WI38 (cell line): ENCODE data around the gene SEC23A.

Experiments
- H3K4me3 ChIP-seq: 2 replicates; pipeline ENCODE4 v1.5.1; 2011; ENCODE audit warnings: low read depth, mild to moderate bottlenecking, control low read depth, low read length
- CTCF ChIP-seq: IDR thresholded peaks from 2 replicates; pipeline ENCODE4 v1.5.1; 2012; ENCODE audit warnings: low read depth, mild to moderate bottlenecking, control low read depth, low read length

The SEC23A gene

GRCh38 chr14:38991299-38991698, 111.7 kb downstream of the SEC23A start:
- TF ChIP-seq CTCF, result no peak
- no peak overlapping the region for H3K4me3 ChIP-seq

DNA sequence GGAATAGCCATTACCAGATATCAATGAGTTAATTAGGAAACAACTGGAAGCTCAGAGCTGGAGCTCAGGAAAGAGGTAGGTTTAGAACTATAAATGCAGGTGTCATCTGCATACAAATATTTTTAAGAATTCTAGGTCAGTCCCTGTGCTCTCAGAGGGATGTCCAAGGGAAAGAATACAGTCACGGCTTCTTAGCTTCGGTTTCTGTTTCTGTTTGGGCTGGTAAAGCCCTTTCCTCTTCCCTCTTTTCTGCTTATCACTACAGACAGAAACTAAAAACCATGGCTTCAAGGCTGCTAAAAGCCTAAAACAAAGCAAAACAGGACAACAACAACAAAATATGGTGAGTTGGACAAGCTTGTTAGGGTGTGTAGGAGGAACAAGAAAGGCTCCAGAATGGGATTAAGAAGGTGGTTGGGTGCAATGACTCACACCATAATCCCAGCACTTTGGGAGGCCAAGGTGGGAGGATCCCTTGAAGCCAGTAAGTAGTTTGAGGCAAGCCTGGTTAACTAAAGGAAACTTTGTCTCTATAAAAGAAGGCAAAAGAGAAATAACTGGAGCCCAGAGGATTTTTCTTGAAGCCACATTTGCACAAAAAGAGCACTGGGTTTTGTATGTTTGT, 113.0 kb downstream of the SEC23A start:
- TF ChIP-seq CTCF, result no peak
- no peak overlapping the region for H3K4me3 ChIP-seq

- H3K4me3 ChIP-seq, result no peak overlapping the region
- no peak for TF ChIP-seq CTCF
Measured at GRCh38 chr14:38987781-38988180, 115.3 kb downstream of the SEC23A start.

- TF ChIP-seq CTCF, result no peak
- no peak overlapping the region for H3K4me3 ChIP-seq
Measured at GRCh38 chr14:38982837-38983236, 120.2 kb downstream of the SEC23A start.

DNA sequence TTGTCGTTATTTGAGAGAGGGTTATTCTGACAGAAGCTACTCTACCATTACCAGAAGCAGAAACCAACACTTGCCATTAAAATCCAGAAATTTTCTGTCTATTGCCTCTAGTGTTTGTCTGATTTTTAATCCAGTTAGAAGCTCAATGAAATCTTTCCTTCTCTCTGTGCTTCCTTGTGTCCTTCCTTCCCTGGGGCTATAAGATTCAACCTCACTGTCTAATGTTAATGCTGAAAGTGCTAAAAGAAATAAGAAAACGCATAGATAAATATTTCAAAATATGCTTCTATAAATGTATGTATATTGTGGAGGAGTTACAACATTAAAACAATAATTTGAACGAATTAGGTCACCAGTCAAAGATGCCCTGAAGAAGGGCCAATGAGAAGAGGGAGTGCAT, 120.8 kb downstream of the SEC23A start:
- no peak for TF ChIP-seq CTCF
- no peak overlapping the region for H3K4me3 ChIP-seq
